Activated CD4-positive, alpha-beta T cell treated with anti-CD3 and anti-CD28 coated beads for 24 hours (primary cell): ENCODE measurements around the gene CEP89.
"Not testable (repeated sequence)": the region's sequence is repeated elsewhere in the genome, so short reads cannot be mapped to it uniquely, and the experiment has no call there.

ENCODE experiments used
- DNase-seq, 2 donors: peaks; one replicate each; pipeline ENCODE4 v3.0.0-alpha.2; 2020; ENCODE audit warnings: low read depth in 2 of 2

Gene CEP89

GRCh38 chr19:32842061-32842460, 129.7 kb downstream of the CEP89 start:
- no peak for DNase-seq

GRCh38 chr19:32837531-32837930, 134.2 kb downstream of the CEP89 start:
- DNase-seq: no peak

- not testable (repeated sequence) for DNase-seq
Measured at GRCh38 chr19:32833388-32833787, 138.4 kb downstream of the CEP89 start.

GRCh38 chr19:32832825-32833224, 138.9 kb downstream of the CEP89 start:
- not testable (repeated sequence) for DNase-seq

- DNase-seq: not testable (repeated sequence)
Measured at GRCh38 chr19:32832094-32832493, 139.7 kb downstream of the CEP89 start.

- no peak for DNase-seq
Measured at GRCh38 chr19:32831611-32832010, 140.1 kb downstream of the CEP89 start.

GRCh38 chr19:32830231-32831014, 141.3 kb downstream of the CEP89 start:
- DNase-seq: no peak

GRCh38 chr19:32829345-32829896, 142.3 kb downstream of the CEP89 start:
- no peak for DNase-seq

- no peak for DNase-seq
Measured at GRCh38 chr19:32828643-32829344, 143.0 kb downstream of the CEP89 start.

- no peak for DNase-seq
Measured at GRCh38 chr19:32828139-32828538, 143.6 kb downstream of the CEP89 start.
